ENCODE data around the gene PPP1R2.

DNA sequence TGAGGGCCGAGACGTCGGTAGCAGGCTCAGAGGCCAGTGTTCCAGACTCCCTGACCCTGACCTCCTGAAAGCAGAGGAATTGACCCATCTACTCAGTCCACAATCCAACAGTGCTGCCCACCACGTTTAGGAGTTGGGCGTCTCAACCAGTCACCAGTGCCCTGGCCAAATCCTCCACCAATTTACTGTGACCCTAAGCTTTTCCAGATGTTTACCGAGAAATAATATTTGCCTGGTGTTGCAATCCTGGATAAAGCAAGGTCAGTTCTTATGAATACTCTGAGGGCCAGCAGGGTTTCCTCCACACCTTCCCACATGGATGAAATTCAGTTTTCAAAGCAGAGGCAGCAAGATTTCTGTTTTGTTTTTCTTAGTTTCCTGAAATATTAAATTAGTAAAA is 48.1 kb upstream of the PPP1R2 start:
- TF ChIP-seq SP1 (IDR thresholded peaks at IDR 0.05) (no peak), FOXM1 (IDR thresholded peaks at IDR 0.05; ENCODE audit: borderline replicate concordance) (no peak), TARDBP (IDR thresholded peaks at IDR 0.05) (no peak), FOXK2 (IDR thresholded peaks at IDR 0.05) (no peak), FOXA1 (IDR thresholded peaks at IDR 0.05) (no peak), SUZ12 (IDR thresholded peaks at IDR 0.05) (no peak), HDGF (IDR thresholded peaks at IDR 0.05; ENCODE audit: borderline replicate concordance) (no peak)

Data from HEK293T (cell line).